ENCODE data around the gene LCN15. TPM values are rescaled to one million over a fixed set of nuclear protein-coding genes. Genes with fewer than 3 reads are reported as not detected.

LCN15 gene
- total RNA-seq, 1 experiment from 2014 or later: 0.05 TPM

- TF ChIP-seq CTCF (IDR thresholded peaks at IDR 0.05): no peak
These were observed 15.4 kb downstream of the LCN15 start (continued) for GRCh38 chr9:136748666-136749611.

GRCh38 chr9:136748201-136748600 lies 16.1 kb downstream of the LCN15 start, which contains the start of gene LCN6:
Gene LCN6 (minus strand): TSS chr9:136748525. CDS start chr9:136748483, 42 bp downstream.
- CTCF ChIA-PET: no interaction called here
- Histone ChIP-seq H3K27me3 (ENCODE audit: control insufficient read depth, insufficient read depth, low read length) (no peaks in the 10 kb centered on the region), H3K27ac (ENCODE audit: low read length) (no peak within 1 kb of the TSS), H3K4me1 (ENCODE audit: control insufficient read depth, insufficient read depth, low read length) (no peaks in the 10 kb centered on the region), H3K9me3 (ENCODE audit: control insufficient read depth, insufficient read depth, low read depth, low read length) (no peaks in the 10 kb centered on the region), H3K4me3 (ENCODE audit: low read depth in 2 of 2, low read length in 2 of 2) (no peak within 1 kb of the TSS), H3K36me3 (ENCODE audit: control insufficient read depth, insufficient read depth, low read length) (no peaks in the 10 kb centered on the region)
- BruUV-seq (replicated peaks): no TSS peak
- in situ Hi-C loops (cut with HindIII; ENCODE audit: low pct_unique_long_range_greater_than_20kb, low sequenced_read_pairs) (no loop called here), intact Hi-C loops (cut with micrococcal nuclease; ENCODE audit: unreplicated experiment) (no loop called here)
- ATAC-seq (no peak), DNase-seq (ENCODE audit: low read depth, low spot score) (no peak)
- POLR2A ChIA-PET: no interaction called here
- TF ChIP-seq CTCF (IDR thresholded peaks at IDR 0.05) (no peak), REST (IDR thresholded peaks at IDR 0.05; ENCODE audit: insufficient read depth in 1 of 2, low read depth in 2 of 2, low read length in 1 of 2) (no peak), TCF7L2 (IDR thresholded peaks at IDR 0.05; ENCODE audit: low read depth, low read length) (no peak)

- Histone ChIP-seq H3K27ac (ENCODE audit: low read length) (no peak overlapping the region), H3K36me3 (ENCODE audit: control insufficient read depth, insufficient read depth, low read length) (no peaks in the 10 kb centered on the region), H3K4me1 (ENCODE audit: control insufficient read depth, insufficient read depth, low read length) (no peaks in the 10 kb centered on the region), H3K27me3 (ENCODE audit: control insufficient read depth, insufficient read depth, low read length) (no peaks in the 10 kb centered on the region), H3K9me3 (ENCODE audit: control insufficient read depth, insufficient read depth, low read depth, low read length) (no peaks in the 10 kb centered on the region), H3K4me3 (ENCODE audit: low read depth in 2 of 2, low read length in 2 of 2) (no peak overlapping the region)
- ATAC-seq (no peak), DNase-seq (ENCODE audit: low read depth, low spot score) (no peak)
- no peak for TF ChIP-seq CTCF (IDR thresholded peaks at IDR 0.05)
- TF ChIP-seq SIN3A (IDR thresholded peaks at IDR 0.05; ENCODE audit: borderline replicate concordance, insufficient read depth, low read depth, low read length): no peak
- TF ChIP-seq REST (IDR thresholded peaks at IDR 0.05; ENCODE audit: insufficient read depth in 1 of 2, low read depth in 2 of 2, low read length in 1 of 2): no peak
- no peak for TF ChIP-seq TCF7L2 (IDR thresholded peaks at IDR 0.05; ENCODE audit: low read depth, low read length)
- TF ChIP-seq POLR2AphosphoS5 (IDR thresholded peaks at IDR 0.05; ENCODE audit: low read depth, low read length): no peak
- intact Hi-C loops (cut with micrococcal nuclease; ENCODE audit: unreplicated experiment) (no loop called here), in situ Hi-C loops (cut with HindIII; ENCODE audit: low pct_unique_long_range_greater_than_20kb, low sequenced_read_pairs) (no loop called here)
- POLR2A ChIA-PET: no interaction called here
- CTCF ChIA-PET: no interaction called here
- no TSS peak for BruUV-seq (replicated peaks)
These were observed 16.9 kb downstream of the LCN15 start for GRCh38 chr9:136747161-136748060.

Measured in Panc1 (cell line).